ENCODE data around the gene CCHCR1. TPM values are rescaled to one million over a fixed set of nuclear protein-coding genes. Genes with fewer than 3 reads are reported as not detected.
A peak's percentile ranks its signal among the peaks of the same experiment; 100 is the strongest.

CCHCR1 gene
- total and polyA plus RNA-seq, 9 of the 15 experiments (the other 6 are each of a cell fraction or from before 2014, with no cell fraction given) = 1.2 to 47.3 (median 32.0) TPM

- TF ChIP-seq E2F4 (CRISPR knock-in tag; IDR thresholded peaks at IDR 0.05; ENCODE audit: low read depth) = no peak
- TF ChIP-seq MIER1 (IDR thresholded peaks at IDR 0.05; ENCODE audit: low read depth) = no peak
- no peak for TF ChIP-seq ZNF764 (CRISPR knock-in tag; IDR thresholded peaks at IDR 0.05; ENCODE audit: low read depth)
- no peak for TF ChIP-seq TEAD1 (CRISPR knock-in tag; IDR thresholded peaks at IDR 0.05)
- TF ChIP-seq E2F1 (CRISPR knock-in tag; IDR thresholded peaks at IDR 0.05) = no peak
- TF ChIP-seq ZFP91 (CRISPR knock-in tag; IDR thresholded peaks at IDR 0.05) = no peak
- peak; percentile 78 for TF ChIP-seq CEBPB (tag; IDR thresholded peaks at IDR 0.05)
- no peak for TF ChIP-seq SMARCC2 (IDR thresholded peaks at IDR 0.05; ENCODE audit: low read depth)
- no peak for TF ChIP-seq THAP7 (CRISPR knock-in tag; IDR thresholded peaks at IDR 0.05)
- no peak for TF ChIP-seq ELK1 (CRISPR knock-in tag; IDR thresholded peaks at IDR 0.05)
- TF ChIP-seq PHTF2 (CRISPR knock-in tag; IDR thresholded peaks at IDR 0.05) = no peak
- TF ChIP-seq ZC3H8 (IDR thresholded peaks at IDR 0.05) = no peak
- TF ChIP-seq GATA2 (CRISPR knock-in tag; IDR thresholded peaks at IDR 0.05) = no peak
- TF ChIP-seq RBM14 (IDR thresholded peaks at IDR 0.05; ENCODE audit: borderline replicate concordance, insufficient read depth, low read depth, low read length) = no peak
- TF ChIP-seq NCOR1 (IDR thresholded peaks at IDR 0.05) = no peak
- no peak for TF ChIP-seq CEBPG (CRISPR knock-in tag; IDR thresholded peaks at IDR 0.05)
- peak in 1 of 2 experiments; percentile 40; a peak in 2 of 4 replicates for TF ChIP-seq CEBPG (tag; conservative IDR thresholded peaks at IDR 0.05 in 1 of 2, IDR thresholded peaks at IDR 0.05 in 1 of 2)
- no peak for TF ChIP-seq ZSCAN32 (CRISPR knock-in tag; IDR thresholded peaks at IDR 0.05)
- TF ChIP-seq ZNF134 (CRISPR knock-in tag; conservative IDR thresholded peaks at IDR 0.05) = no peak
- TF ChIP-seq GTF2B (IDR thresholded peaks at IDR 0.05; ENCODE audit: extremely low read depth, insufficient read length) = no peak
- no peak for TF ChIP-seq MAX (CRISPR knock-in tag; IDR thresholded peaks at IDR 0.05)
These were observed 6.3 kb upstream of the CCHCR1 start (continued) for GRCh38 chr6:31163922-31164321.
